GM19193 (cell line): Measurements from ENCODE around the gene CZIB.

Source experiments
- POLR2A ChIP-seq: IDR thresholded peaks from 4 replicates; pipeline ENCODE4 v1.6.1; 2011; ENCODE audit not compliant: insufficient read depth, insufficient read length; ENCODE audit errors: extremely low read depth

Gene CZIB

GRCh38 chr1:53246261-53247134 is 26.1 kb upstream of the CZIB start:
- no peak for TF ChIP-seq POLR2A

GRCh38 chr1:53244141-53244540 is 23.7 kb upstream of the CZIB start:
- TF ChIP-seq POLR2A, result no peak

GRCh38 chr1:53242381-53242780 is 21.9 kb upstream of the CZIB start:
- TF ChIP-seq POLR2A, result no peak

GRCh38 chr1:53241828-53242227 is 21.4 kb upstream of the CZIB start:
- no peak for TF ChIP-seq POLR2A

GRCh38 chr1:53238197-53239155 is 18.0 kb upstream of the CZIB start, which contains the start of gene MAGOH:
MAGOH (minus strand) TSS chr1:53238518; CDS start chr1:53238448, 70 bp downstream.
- peak; percentile 84 for TF ChIP-seq POLR2A

- TF ChIP-seq POLR2A, result no peak
Observed at GRCh38 chr1:53237638-53238037, 17.2 kb upstream of the CZIB start.

GRCh38 chr1:53220962-53221286 is 490 bp upstream of the CZIB start:
- TF ChIP-seq POLR2A, result no peak

GRCh38 chr1:53219711-53220110 is 723 bp downstream of the CZIB start:
- no peak for TF ChIP-seq POLR2A

GRCh38 chr1:53218201-53218600 is 2.2 kb downstream of the CZIB start:
- no peak for TF ChIP-seq POLR2A

GRCh38 chr1:53214376-53214940 is 6.0 kb downstream of the CZIB start:
- no peak for TF ChIP-seq POLR2A

- TF ChIP-seq POLR2A, result no peak
Observed at GRCh38 chr1:53210954-53211353, 9.5 kb downstream of the CZIB start.

- TF ChIP-seq POLR2A, result no peak
Observed at GRCh38 chr1:53210352-53210751, 10.1 kb downstream of the CZIB start.

GRCh38 chr1:53207726-53208125 is 12.7 kb downstream of the CZIB start:
- TF ChIP-seq POLR2A, result no peak

- TF ChIP-seq POLR2A, result no peak
Observed at GRCh38 chr1:53206735-53207379, 13.6 kb downstream of the CZIB start.

GRCh38 chr1:53203466-53203865 is 17.0 kb downstream of the CZIB start:
- TF ChIP-seq POLR2A, result no peak
